B cell (primary cell): ENCODE measurements around the gene ADAP1. TPM values are rescaled to one million over a fixed set of nuclear protein-coding genes. Genes with fewer than 3 reads are reported as not detected.

ENCODE experiments used
- ATAC-seq: fragments of 200-7000 bp; cut with Tn5 transposase; one replicate; pipeline ENCODE4 v1.10.0; 2021; ENCODE audit warnings: low read depth, mild to moderate bottlenecking, moderate number of reproducible peaks, moderate library complexity
- CTCF ChIA-PET: fragments of 350-600 bp; sonication (Branson Sonifier 250); formaldehyde crosslinking; loops from one replicate; lab custom pipeline; 2021; ENCODE audit warnings: antibody characterized with exemption, inconsistent platforms; lab: Charles Lee
- POLR2A ChIA-PET: fragments of 350-600 bp; sonication (Branson Sonifier 250); formaldehyde crosslinking; loops from one replicate; lab custom pipeline; 2021; ENCODE audit warnings: antibody characterized with exemption; lab: Charles Lee
- DNase-seq: peaks from one replicate; pipeline ENCODE4 v3.0.0; 2013
- H2AFZ ChIP-seq: 2 replicates; pipeline ENCODE4 v1.6.1; 2012; ENCODE audit warnings: mild to moderate bottlenecking, low read depth, low read length; ENCODE audit not compliant: insufficient read depth, poor library complexity, severe bottlenecking
- H3K27ac ChIP-seq, 2 donors: 1 replicate in 1 of 2; 2 replicates in 1 of 2; pipeline ENCODE4 v1.5.1; 2012 to 2013; ENCODE audit warnings: low read length in 2 of 2, mild to moderate bottlenecking in 2 of 2, moderate library complexity in 1 of 2
- H3K27me3 ChIP-seq, 4 experiments: fragments of 200-600 bp in 1 of 4; sonication (generic) in 1 of 4; replicated peaks in 1 of 4; 1 replicate in 2 of 4; 2 replicates in 2 of 4; pipeline versions ENCODE4 v1.6.1 to v1.7.0; 2013 to 2016; ENCODE audit warnings: low read length in 3 of 4, mild to moderate bottlenecking in 2 of 4, mixed read lengths in 1 of 4, moderate library complexity in 1 of 4; ENCODE audit not compliant: insufficient read depth in 4 of 4, control insufficient read depth in 3 of 4; ENCODE audit errors: control extremely low read depth in 1 of 4
- H3K36me3 ChIP-seq, 2 experiments: replicated peaks in 1 of 2; 1 replicate in 1 of 2; 2 replicates in 1 of 2; pipeline versions ENCODE4 v1.6.1 to v1.7.1; 2013; ENCODE audit warnings: low read length in 1 of 2; ENCODE audit not compliant: insufficient read depth in 2 of 2, control insufficient read depth in 1 of 2; ENCODE audit errors: control extremely low read depth in 1 of 2, extremely low read depth in 1 of 2
- H3K4me1 ChIP-seq, 2 donors: fragments of 200-600 bp in 1 of 2; sonication (generic) in 1 of 2; 1 replicate in 1 of 2; 2 replicates in 1 of 2; pipeline versions ENCODE4 v1.5.1 to v1.6.1; 2013 to 2017; ENCODE audit warnings: low read length in 2 of 2; ENCODE audit not compliant: control insufficient read depth in 2 of 2, insufficient read depth in 2 of 2
- H3K4me2 ChIP-seq: replicated peaks from 2 replicates; pipeline ENCODE3; 2012; ENCODE audit warnings: mild to moderate bottlenecking, low read depth, low read length; ENCODE audit not compliant: poor library complexity, severe bottlenecking
- H3K4me3 ChIP-seq, 5 experiments: fragments of 200-600 bp in 1 of 5; sonication (generic) in 1 of 5; 1 replicate in 3 of 5; 2 replicates in 2 of 5; pipeline versions ENCODE4 v1.5.1 to v1.7.0; 2011 to 2016; ENCODE audit warnings: low read length in 4 of 5, mild to moderate bottlenecking in 4 of 5, low read depth in 2 of 5, control low read depth in 1 of 5, moderate library complexity in 1 of 5; ENCODE audit not compliant: insufficient read depth in 1 of 5; ENCODE audit errors: control extremely low read depth in 1 of 5, extremely low read depth in 1 of 5
- H3K79me2 ChIP-seq: fragments of 200-600 bp; sonication (generic); one replicate; pipeline ENCODE4 v1.6.0; 2016; ENCODE audit warnings: low read length; ENCODE audit not compliant: control insufficient read depth, insufficient read depth
- H3K9ac ChIP-seq: fragments of 200-600 bp; sonication (generic); 2 replicates; pipeline ENCODE4 v1.6.1; 2017; ENCODE audit warnings: mild to moderate bottlenecking, low read length, moderate library complexity
- H3K9me3 ChIP-seq, 3 donors: one replicate each; pipeline versions ENCODE4 v1.6.1 to v1.7.1; 2013; ENCODE audit warnings: low read length in 2 of 3; ENCODE audit not compliant: control insufficient read depth in 2 of 3, insufficient read depth in 1 of 3; ENCODE audit errors: control extremely low read depth in 1 of 3
- H4K20me1 ChIP-seq: 2 replicates; pipeline ENCODE4 v1.6.0; 2012; ENCODE audit warnings: mild to moderate bottlenecking, low read length; ENCODE audit not compliant: insufficient read depth, control insufficient read depth, poor library complexity, severe bottlenecking
- H3K27ac Mint-ChIP-seq: one replicate; pipeline ENCODE4 v1.8.0; 2021; ENCODE audit warnings: mixed read lengths
- H3K27me3 Mint-ChIP-seq: one replicate; pipeline ENCODE4 v1.8.0; 2021; ENCODE audit warnings: mixed read lengths
- H3K4me1 Mint-ChIP-seq: one replicate; pipeline ENCODE4 v1.8.0; 2021; ENCODE audit warnings: mixed read lengths
- H3K4me3 Mint-ChIP-seq: one replicate; pipeline ENCODE4 v1.8.0; 2021; ENCODE audit warnings: mixed read lengths
- H3K9me3 Mint-ChIP-seq: one replicate; pipeline ENCODE4 v1.8.0; 2022; ENCODE audit warnings: mixed read lengths; ENCODE audit not compliant: insufficient read depth
- EZH2 ChIP-seq: IDR thresholded peaks from 2 replicates; pipeline ENCODE4 v1.6.1; 2012; ENCODE audit warnings: borderline replicate concordance, low read depth, mild to moderate bottlenecking, moderate library complexity, low read length; ENCODE audit not compliant: insufficient read depth, poor library complexity, severe bottlenecking
- WGBS: methylation state at CpG from one replicate; pipeline ENCODE4 v1.1.5; 2013; ENCODE audit warnings: missing lambda C conversion rate; ENCODE audit not compliant: insufficient coverage; 5-methylcytosine and 5-hydroxymethylcytosine counted together
- intact Hi-C: fragments of 100-400 bp; cut with micrococcal nuclease; formaldehyde crosslinking; loops from one replicate; pipeline ENCODE4 v1.10.0; 2022
- polyA plus RNA-seq: library from polyadenylated mRNA; depleted of rRNA; stranded (reverse); fragments of >200 nt; gene quantifications from 2 replicates; pipeline ENCODE4 v1.2.3, GENCODE V29; 2012
- total RNA-seq, 2 donors: library from RNA; stranded (reverse); fragments of 120-200 nt in 1 of 2; gene quantifications; 1 replicate in 1 of 2; 2 replicates in 1 of 2; pipeline versions ENCODE4 v1.2.3 to v1.2.4, GENCODE V29; 2013 to 2022
- TF ChIP-seq, protein P1 (sequence below): fragments of 200-600 bp; IDR thresholded peaks from one replicate; pipeline ENCODE4 v1.8.0; 2022; ENCODE audit warnings: antibody characterized with exemption, mild to moderate bottlenecking

Gene ADAP1
- total and polyA plus RNA-seq, 2 donors (not counting 1 experiment from before 2014, with no cell fraction given): 10.8 to 12.9 TPM

DNA sequence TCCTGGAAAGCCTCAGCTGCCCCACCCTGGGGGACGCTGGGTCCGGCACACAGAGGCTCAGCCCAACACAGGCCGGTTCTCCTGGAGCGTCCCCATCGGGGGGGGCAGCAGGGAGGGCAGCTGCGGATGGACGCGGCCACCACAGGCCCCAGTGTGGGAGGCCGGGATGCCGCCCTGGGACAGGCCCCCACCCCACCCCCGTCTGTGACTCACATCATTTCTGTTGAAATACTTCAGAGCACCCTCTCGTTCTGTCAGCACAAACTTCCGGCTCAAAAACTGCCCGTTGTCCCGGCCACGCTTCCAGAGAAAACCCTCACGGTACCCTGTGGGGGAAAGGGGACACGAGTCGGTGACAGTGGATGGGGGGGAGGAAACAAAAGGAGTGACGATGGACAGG lies 49.6 kb downstream of the ADAP1 start:
- peaks cover 8% of the 10 kb centered on the region for H3K4me1 Mint-ChIP-seq
- Histone ChIP-seq H3K9ac (no peak overlapping the region), H3K9me3 (peaks cover 0 to 5% (median 0%) of the 10 kb centered on the region in 3 donors), H3K36me3 (no peaks in the 10 kb centered on the region), H3K27ac (no peak overlapping the region), H2AFZ (no peak overlapping the region), H3K4me3 (no peak overlapping the region), H3K4me1 (peaks cover 5 to 11% of the 10 kb centered on the region in 2 donors), H3K79me2 (no peaks in the 10 kb centered on the region), H4K20me1 (no peaks in the 10 kb centered on the region), H3K27me3 (no peaks in the 10 kb centered on the region), H3K4me2 (no peak overlapping the region)
- no peak for ATAC-seq
- peaks cover 9% of the 10 kb centered on the region for H3K27me3 Mint-ChIP-seq
- no peak overlapping the region for H3K4me3 Mint-ChIP-seq
- ChIA-PET POLR2A (no interaction called here), CTCF (no interaction called here)
- WGBS: 96% methylated on average over 19 of the region's 20 CpGs
- H3K27ac Mint-ChIP-seq: no peak overlapping the region
- intact Hi-C loops: loop anchor here (5.0 kb wide), 2 partner anchors 182 to 237 kb away; partner anchors contain the start of gene GPER1
- no peaks in the 10 kb centered on the region for H3K9me3 Mint-ChIP-seq
- no peak for TF ChIP-seq EZH2
- TF ChIP-seq, protein P1, sequence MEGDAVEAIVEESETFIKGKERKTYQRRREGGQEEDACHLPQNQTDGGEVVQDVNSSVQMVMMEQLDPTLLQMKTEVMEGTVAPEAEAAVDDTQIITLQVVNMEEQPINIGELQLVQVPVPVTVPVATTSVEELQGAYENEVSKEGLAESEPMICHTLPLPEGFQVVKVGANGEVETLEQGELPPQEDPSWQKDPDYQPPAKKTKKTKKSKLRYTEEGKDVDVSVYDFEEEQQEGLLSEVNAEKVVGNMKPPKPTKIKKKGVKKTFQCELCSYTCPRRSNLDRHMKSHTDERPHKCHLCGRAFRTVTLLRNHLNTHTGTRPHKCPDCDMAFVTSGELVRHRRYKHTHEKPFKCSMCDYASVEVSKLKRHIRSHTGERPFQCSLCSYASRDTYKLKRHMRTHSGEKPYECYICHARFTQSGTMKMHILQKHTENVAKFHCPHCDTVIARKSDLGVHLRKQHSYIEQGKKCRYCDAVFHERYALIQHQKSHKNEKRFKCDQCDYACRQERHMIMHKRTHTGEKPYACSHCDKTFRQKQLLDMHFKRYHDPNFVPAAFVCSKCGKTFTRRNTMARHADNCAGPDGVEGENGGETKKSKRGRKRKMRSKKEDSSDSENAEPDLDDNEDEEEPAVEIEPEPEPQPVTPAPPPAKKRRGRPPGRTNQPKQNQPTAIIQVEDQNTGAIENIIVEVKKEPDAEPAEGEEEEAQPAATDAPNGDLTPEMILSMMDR: no peak
- no peak for DNase-seq

- Histone ChIP-seq H3K36me3 (no peaks in the 10 kb centered on the region), H3K79me2 (no peaks in the 10 kb centered on the region), H3K9ac (no peak overlapping the region), H2AFZ (no peak overlapping the region), H3K4me1 (peaks cover 0 to 5% of the 10 kb centered on the region in 2 donors), H3K4me2 (no peak overlapping the region), H3K27ac (no peak overlapping the region), H3K4me3 (no peak overlapping the region), H3K9me3 (peaks cover 0 to 5% (median 0%) of the 10 kb centered on the region in 3 donors), H3K27me3 (no peaks in the 10 kb centered on the region), H4K20me1 (no peaks in the 10 kb centered on the region)
- WGBS: 89% methylated on average over 33 of the region's 37 CpGs
- TF ChIP-seq EZH2: no peak
- DNase-seq (no peak), ATAC-seq (no peak)
- H3K4me1 Mint-ChIP-seq: peaks cover 5% of the 10 kb centered on the region
- POLR2A ChIA-PET: no interaction called here
- no peaks in the 10 kb centered on the region for H3K9me3 Mint-ChIP-seq
- intact Hi-C loops: no loop called here
- no peak overlapping the region for H3K4me3 Mint-ChIP-seq
- peaks cover 9% of the 10 kb centered on the region for H3K27me3 Mint-ChIP-seq
- CTCF ChIA-PET: no interaction called here
- no peak overlapping the region for H3K27ac Mint-ChIP-seq
Observed at GRCh38 chr7:903921-904755, 50.3 kb downstream of the ADAP1 start.
